HG03521 (cell line): ENCODE measurements around the gene TFAP2C.
"Not testable (repeated sequence)": the region's sequence is repeated elsewhere in the genome, so short reads cannot be mapped to it uniquely, and the experiment has no call there.

Experiments used
- ATAC-seq: cut with Tn5 transposase; IDR thresholded peaks from one replicate; pipeline ENCODE4 v1.9.1; 2021; ENCODE audit warnings: mild to moderate bottlenecking, moderate library complexity; ENCODE audit not compliant: unreplicated experiment

The TFAP2C gene

GRCh38 chr20:56614196-56614595 lies 14.9 kb upstream of the TFAP2C start:
- ATAC-seq = no peak

- ATAC-seq = no peak
These were observed 12.4 kb upstream of the TFAP2C start for GRCh38 chr20:56616716-56617115.

GRCh38 chr20:56617489-56617888 lies 11.6 kb upstream of the TFAP2C start:
- ATAC-seq = no peak

- no peak for ATAC-seq
These were observed 7.4 kb upstream of the TFAP2C start for GRCh38 chr20:56621730-56622129.

DNA sequence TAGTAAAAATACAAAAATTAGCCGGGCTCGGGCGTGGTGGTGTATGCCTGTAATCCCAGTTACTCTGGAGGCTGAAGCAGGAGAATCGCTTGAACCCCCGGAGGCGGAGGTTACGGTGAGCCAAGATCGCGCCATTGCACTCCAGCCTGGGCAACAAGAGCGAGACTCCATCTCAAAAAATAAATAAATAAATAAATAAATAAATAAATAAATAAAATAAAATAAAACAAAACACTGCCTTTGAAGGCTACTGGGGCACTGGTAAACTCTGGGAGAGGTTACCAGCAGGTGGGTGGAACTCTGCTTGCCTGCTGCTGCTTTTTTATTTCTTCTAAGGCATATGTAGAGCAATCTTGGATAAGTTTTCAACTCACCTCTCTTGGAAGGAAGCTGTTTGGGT lies 5.2 kb upstream of the TFAP2C start:
- ATAC-seq = not testable (repeated sequence)

DNA sequence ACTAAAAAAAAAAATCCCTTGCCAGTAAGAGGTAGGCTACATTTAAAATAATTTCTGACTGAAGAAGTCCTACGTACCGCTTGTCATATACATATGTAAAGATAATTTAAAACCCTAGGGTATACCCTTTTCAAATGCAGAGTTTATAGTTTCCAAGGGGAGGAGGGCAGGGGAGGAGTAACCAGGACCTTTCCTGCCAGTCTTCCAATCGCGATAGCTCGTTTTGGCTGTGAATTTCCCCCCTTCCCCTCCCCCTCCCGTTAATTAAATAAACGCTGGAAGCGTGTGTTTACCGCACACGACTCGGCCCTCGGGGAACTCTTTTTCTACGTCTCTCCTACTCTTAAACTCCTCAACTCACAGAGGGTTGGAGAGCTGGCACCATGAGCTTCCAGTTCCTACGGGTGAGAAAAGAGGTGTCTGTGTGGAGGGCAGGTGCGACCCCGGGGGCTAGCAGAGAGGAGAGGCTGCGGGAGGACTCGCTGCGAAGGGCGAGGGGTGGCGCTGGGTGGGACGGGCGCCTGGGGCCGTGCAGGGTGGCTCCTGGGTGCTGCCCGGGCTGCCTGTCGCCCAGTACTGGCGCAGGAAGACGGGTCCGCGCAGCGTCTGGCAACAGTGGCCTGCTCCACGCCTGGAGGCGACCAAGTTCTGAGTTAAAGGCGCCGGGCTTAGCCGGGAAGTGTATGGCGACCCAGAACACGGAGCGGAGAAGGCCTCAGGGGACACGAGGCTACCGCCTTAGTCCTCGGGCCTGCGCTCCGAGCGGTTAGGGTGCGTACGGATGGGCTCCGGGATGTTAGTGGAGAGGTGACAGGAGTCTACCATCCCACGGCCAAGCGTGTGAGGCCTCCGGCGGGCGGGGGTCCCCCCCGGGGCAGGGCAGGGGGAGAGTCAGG lies 4.1 kb upstream of the TFAP2C start:
- ATAC-seq = no peak

GRCh38 chr20:56625837-56626236 lies 3.3 kb upstream of the TFAP2C start:
- ATAC-seq = no peak

- ATAC-seq = no peak
These were observed 2.6 kb upstream of the TFAP2C start for GRCh38 chr20:56626367-56627121.

DNA sequence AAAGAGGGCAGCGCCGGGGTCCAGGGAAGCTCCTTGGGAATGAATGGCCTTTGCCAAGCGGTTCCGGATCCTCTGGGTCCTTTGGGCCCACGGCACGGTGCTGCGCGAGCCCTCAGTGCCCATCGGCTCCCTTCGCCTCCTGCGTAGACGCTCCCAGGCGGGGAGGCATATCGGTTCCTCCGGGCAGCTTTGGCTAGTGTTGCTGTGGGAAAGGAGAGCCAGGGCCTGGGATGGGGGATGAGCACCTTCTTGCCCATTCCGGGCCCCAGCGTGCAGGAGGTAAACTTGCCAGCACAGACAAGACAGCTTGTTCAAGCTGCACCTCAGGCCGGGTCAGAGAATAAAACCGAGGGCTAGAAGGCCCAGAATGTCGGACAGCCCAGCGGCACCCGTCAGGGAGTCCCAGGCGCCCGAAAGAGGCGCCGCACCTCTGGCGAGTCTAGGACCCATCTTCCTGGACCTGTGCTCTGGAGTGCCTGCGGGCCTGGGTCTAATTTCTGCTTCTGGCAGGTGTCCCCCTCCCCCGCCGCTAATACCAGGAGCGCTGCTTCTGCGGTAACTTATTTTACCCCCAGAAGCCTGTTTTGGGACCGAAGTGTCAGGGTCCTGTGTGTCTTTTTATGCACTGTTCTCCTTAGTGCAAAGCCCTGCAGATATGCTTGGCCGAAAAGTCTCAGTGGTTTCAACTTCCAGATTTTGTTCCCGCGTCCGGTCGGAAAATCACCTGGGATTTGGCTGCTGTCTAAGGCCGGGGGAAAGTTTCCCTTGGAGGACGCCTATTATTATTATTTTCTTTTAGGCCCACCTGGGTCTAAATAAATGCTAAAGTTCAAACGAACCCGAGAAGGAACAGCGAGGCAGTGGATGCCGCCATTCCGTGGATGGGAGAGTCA lies 1.7 kb upstream of the TFAP2C start:
- ATAC-seq = no peak

GRCh38 chr20:56628015-56628872 lies 862 bp upstream of the TFAP2C start:
- ATAC-seq = no peak

- no peak for ATAC-seq
These were observed 469 bp downstream of the TFAP2C start for GRCh38 chr20:56629464-56630085.

DNA sequence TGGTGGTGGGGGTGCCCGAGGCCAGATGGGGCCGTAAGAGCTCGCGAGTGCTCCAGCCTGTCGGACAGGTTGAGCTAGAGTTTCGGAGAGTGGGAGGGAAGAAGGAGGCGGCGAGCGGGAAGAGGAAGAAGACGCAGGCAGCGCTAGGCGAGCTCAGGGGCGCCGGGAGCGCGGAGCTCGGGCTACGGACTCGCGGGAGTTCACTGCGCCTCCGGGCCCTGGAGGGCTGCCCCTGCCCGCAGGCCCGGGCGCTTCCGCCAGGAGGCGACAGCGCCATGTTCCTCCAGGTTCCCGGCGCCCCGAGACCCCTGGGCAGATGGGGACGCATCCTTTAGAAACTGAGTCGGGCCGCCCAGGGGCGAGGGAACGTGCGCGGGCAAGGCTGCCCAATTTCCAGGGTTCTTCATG lies 984 bp downstream of the TFAP2C start:
- ATAC-seq = no peak

DNA sequence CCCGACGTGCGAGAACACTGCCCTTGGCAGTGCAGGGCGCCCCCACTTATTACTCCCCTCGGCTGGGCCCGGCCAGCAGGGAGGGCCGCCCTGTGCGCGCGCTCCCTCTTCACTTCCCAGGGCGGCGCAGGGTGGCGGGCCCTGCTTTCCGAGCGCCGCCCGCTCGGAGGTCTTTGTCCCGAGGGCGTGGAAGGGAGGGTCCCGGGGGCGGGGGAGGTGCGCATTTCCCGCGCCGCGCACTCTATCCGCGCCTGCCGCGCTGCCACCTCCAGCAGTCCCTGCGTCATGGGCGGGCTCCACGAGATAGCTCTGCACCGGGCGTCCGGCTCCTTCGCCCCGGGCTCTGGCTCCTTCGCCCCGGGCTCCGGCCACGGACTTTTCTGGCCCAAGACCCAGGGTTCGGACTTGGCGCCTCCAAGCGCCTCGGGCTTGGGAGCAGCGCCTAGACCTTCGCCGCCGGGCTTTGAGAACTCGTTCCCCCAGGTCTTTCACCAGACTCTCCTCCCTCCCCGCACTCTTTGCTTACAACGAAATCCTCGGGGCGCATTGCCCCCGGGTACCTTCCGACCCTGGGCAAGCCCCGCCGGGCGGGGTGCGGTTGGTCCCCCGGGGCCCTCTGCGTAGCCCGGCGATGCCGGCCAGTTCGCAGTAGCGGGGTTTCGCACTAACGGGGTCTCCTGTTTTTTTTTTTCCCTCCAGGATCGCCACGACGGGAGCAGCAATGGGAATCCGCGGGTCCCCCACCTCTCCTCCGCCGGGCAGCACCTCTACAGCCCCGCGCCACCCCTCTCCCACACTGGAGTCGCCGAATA lies 1.6 kb downstream of the TFAP2C start:
- no peak for ATAC-seq

- ATAC-seq = no peak
These were observed 2.3 kb downstream of the TFAP2C start for GRCh38 chr20:56631318-56631989.

DNA sequence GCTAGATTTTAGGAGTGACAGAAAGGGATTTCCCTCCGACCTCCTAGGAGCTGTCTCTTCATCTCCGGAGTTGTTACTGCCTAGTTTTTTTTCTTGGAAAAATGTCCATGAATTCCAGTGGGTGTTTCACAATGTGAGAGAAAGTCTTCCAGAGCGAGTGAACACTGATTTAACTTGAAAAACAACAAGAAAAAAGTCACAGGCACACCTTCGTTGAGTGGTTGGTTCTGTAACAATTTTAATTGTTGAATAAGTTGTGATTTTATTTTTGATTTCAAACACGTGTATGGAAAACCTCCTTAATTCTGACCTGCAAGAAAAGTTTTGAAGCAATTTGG lies 2.9 kb downstream of the TFAP2C start:
- ATAC-seq = no peak

DNA sequence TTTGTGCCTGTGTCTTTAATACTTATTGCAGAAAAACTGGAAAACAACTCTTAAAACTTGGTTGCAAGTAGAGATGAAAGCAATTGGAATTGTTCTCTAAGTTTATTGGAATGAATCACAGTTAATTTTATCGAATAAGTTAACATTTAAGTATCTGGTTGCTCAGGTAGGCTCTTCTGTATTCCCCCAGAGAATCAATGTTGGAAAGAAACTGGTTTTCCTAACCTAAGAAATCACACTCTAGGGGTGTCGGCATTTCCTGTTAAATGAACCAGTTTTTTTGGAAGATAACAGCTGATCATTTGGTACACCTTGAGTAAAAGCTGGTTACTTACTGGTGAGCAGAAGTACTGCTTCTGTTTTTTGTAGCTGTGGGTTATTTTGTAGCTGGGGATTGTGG lies 5.2 kb downstream of the TFAP2C start:
- ATAC-seq = no peak

DNA sequence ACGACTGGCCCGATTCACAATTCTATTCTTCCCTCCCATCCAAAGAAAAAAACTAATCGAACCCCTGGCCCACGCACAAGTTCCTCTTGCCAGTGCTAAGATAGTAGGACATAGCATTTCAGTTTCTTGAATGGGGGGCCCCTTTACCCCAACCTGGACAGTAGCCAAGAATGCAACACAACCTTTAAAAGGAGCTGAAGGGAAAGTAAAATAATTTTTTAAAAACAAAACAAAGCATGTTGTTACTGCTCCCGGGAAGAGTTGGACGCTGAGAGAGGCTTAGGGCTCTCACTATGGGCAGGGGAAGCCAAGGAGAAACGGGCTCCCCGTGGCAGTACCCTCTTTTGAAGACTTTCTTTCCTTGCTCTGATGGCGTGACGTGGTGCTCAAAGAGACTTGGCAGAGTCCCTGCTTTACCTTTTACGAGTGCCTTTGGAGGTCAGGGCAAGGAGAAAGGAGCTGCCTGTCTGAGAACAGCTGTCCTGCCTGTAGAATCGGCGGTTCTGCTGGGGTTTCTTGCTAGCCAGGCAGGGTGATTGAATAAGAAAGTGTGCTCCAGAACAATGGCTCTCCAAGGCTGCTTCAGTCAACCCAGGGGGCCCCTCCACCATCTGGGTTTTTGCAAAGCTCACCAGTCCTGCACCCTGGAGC lies 5.8 kb downstream of the TFAP2C start:
- ATAC-seq = no peak

DNA sequence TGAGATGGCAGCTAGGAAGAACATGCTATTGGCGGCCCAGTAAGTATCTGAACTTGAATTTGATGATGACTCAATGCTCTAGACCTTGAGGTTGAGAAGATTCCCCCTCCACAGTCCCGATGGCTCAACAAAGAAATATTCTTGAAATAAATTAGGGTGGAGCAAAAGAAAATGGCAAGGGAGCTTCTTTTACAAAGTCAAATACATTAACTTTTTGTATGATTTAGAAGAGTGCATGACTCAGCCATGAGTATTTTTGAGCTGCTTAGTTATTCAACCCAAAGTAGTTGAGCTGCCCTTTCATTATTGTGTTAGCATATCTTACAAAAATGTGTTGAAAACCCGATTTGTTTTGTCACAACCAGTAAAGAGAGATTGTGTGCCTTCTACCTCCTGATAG lies 7.6 kb downstream of the TFAP2C start:
- no peak for ATAC-seq
